ENCODE results near the gene SIX3.

Gene SIX3

GRCh38 chr2:44939106-44940048, 2.1 kb upstream of the SIX3 start:
- no peak overlapping the region for H2BK15ac ChIP-seq (ENCODE audit: low read depth, poor library complexity, severe bottlenecking)
- no peak for DNase-seq
- H3K14ac ChIP-seq (ENCODE audit: low read length in 2 of 2) = no peak overlapping the region
- H2BK120ac ChIP-seq (ENCODE audit: low read depth, low read length) = no peak overlapping the region
- H2BK12ac ChIP-seq (ENCODE audit: low read length in 2 of 2) = no peak overlapping the region
- no peaks in the 10 kb centered on the region for H3K36me3 ChIP-seq (ENCODE audit: control insufficient read depth in 1 of 2, insufficient read depth in 2 of 2, low read depth in 1 of 2, low read length in 2 of 2)
- no peak overlapping the region for H2AFZ ChIP-seq (ENCODE audit: low read depth, low read length)
- H3K79me1 ChIP-seq (replicated peaks; ENCODE audit: low read length, poor library complexity, severe bottlenecking) = no peaks in the 10 kb centered on the region
- no peak overlapping the region for H2AK5ac ChIP-seq (ENCODE audit: low read length, severe bottlenecking)
- H3K9me3 ChIP-seq (ENCODE audit: control insufficient read depth, low read length) = no peaks in the 10 kb centered on the region
- peaks cover 46% of the 10 kb centered on the region for H3K4me1 ChIP-seq (ENCODE audit: control insufficient read depth, insufficient read depth, low read depth, low read length)
- H3K27ac ChIP-seq (ENCODE audit: low read length, poor library complexity, severe bottlenecking) = no peak overlapping the region
- H2BK5ac ChIP-seq (ENCODE audit: low read depth, low read length, poor library complexity, severe bottlenecking) = no peak overlapping the region
- no peak overlapping the region for H3K4me3 ChIP-seq (ENCODE audit: insufficient read depth in 1 of 2, low read depth in 1 of 2, low read length in 2 of 2)
- H4K8ac ChIP-seq (ENCODE audit: low read length) = no peak overlapping the region
- no peak overlapping the region for H3K23ac ChIP-seq (ENCODE audit: low read length in 2 of 2)
- 1% methylated on average over 34 of the region's 42 CpGs for WGBS
- no peak overlapping the region for H3K9ac ChIP-seq (ENCODE audit: low read length)
- peaks cover 92 to 94% of the 10 kb centered on the region in 2 experiments for H3K27me3 ChIP-seq (ENCODE audit: control insufficient read depth in 1 of 2, insufficient read depth in 1 of 2, low read length in 2 of 2)
- peak overlapping the region; percentile 62 for H3K4me2 ChIP-seq (ENCODE audit: low read length, poor library complexity, severe bottlenecking)
- no peak overlapping the region for H3K4ac ChIP-seq (ENCODE audit: low read depth in 1 of 2, low read length in 2 of 2)
- H4K91ac ChIP-seq (ENCODE audit: low read length) = no peak overlapping the region
- H3K18ac ChIP-seq (ENCODE audit: low read depth in 1 of 2, low read length in 2 of 2) = no peak overlapping the region

- no peaks in the 10 kb centered on the region for H3K79me1 ChIP-seq (replicated peaks; ENCODE audit: low read length, poor library complexity, severe bottlenecking)
- no peak overlapping the region for H2AFZ ChIP-seq (ENCODE audit: low read depth, low read length)
- peaks cover 94% of the 10 kb centered on the region in 2 experiments for H3K27me3 ChIP-seq (ENCODE audit: control insufficient read depth in 1 of 2, insufficient read depth in 1 of 2, low read length in 2 of 2)
- no peak overlapping the region for H3K4me3 ChIP-seq (ENCODE audit: insufficient read depth in 1 of 2, low read depth in 1 of 2, low read length in 2 of 2)
- 1% methylated on average over 14 of the region's 14 CpGs for WGBS
- H3K4me1 ChIP-seq (ENCODE audit: control insufficient read depth, insufficient read depth, low read depth, low read length) = peaks cover 50% of the 10 kb centered on the region
- H2AK5ac ChIP-seq (ENCODE audit: low read length, severe bottlenecking) = no peak overlapping the region
- H3K36me3 ChIP-seq (ENCODE audit: control insufficient read depth in 1 of 2, insufficient read depth in 2 of 2, low read depth in 1 of 2, low read length in 2 of 2) = no peaks in the 10 kb centered on the region
- no peak overlapping the region for H3K4ac ChIP-seq (ENCODE audit: low read depth in 1 of 2, low read length in 2 of 2)
- H3K9ac ChIP-seq (ENCODE audit: low read length) = no peak overlapping the region
- H3K23ac ChIP-seq (ENCODE audit: low read length in 2 of 2) = no peak overlapping the region
- no peak overlapping the region for H2BK120ac ChIP-seq (ENCODE audit: low read depth, low read length)
- H3K4me2 ChIP-seq (ENCODE audit: low read length, poor library complexity, severe bottlenecking) = no peak overlapping the region
- H2BK5ac ChIP-seq (ENCODE audit: low read depth, low read length, poor library complexity, severe bottlenecking) = no peak overlapping the region
- H2BK12ac ChIP-seq (ENCODE audit: low read length in 2 of 2) = no peak overlapping the region
- H4K91ac ChIP-seq (ENCODE audit: low read length) = no peak overlapping the region
- H3K9me3 ChIP-seq (ENCODE audit: control insufficient read depth, low read length) = no peaks in the 10 kb centered on the region
- no peak overlapping the region for H3K18ac ChIP-seq (ENCODE audit: low read depth in 1 of 2, low read length in 2 of 2)
- H3K14ac ChIP-seq (ENCODE audit: low read length in 2 of 2) = no peak overlapping the region
- no peak overlapping the region for H3K27ac ChIP-seq (ENCODE audit: low read length, poor library complexity, severe bottlenecking)
- H2BK15ac ChIP-seq (ENCODE audit: low read depth, poor library complexity, severe bottlenecking) = no peak overlapping the region
- H4K8ac ChIP-seq (ENCODE audit: low read length) = no peak overlapping the region
- no peak for DNase-seq
These were observed 1.4 kb upstream of the SIX3 start for GRCh38 chr2:44940049-44940494.

GRCh38 chr2:44940732-44941464, 604 bp upstream of the SIX3 start:
- no peak overlapping the region for H4K91ac ChIP-seq (ENCODE audit: low read length)
- H3K9me3 ChIP-seq (ENCODE audit: control insufficient read depth, low read length) = no peaks in the 10 kb centered on the region
- H2AK5ac ChIP-seq (ENCODE audit: low read length, severe bottlenecking) = no peak overlapping the region
- no peak overlapping the region for H3K4me3 ChIP-seq (ENCODE audit: insufficient read depth in 1 of 2, low read depth in 1 of 2, low read length in 2 of 2)
- no peaks in the 10 kb centered on the region for H3K79me1 ChIP-seq (replicated peaks; ENCODE audit: low read length, poor library complexity, severe bottlenecking)
- H3K14ac ChIP-seq (ENCODE audit: low read length in 2 of 2) = no peak overlapping the region
- DNase-seq = no peak
- no peak overlapping the region for H3K4me2 ChIP-seq (ENCODE audit: low read length, poor library complexity, severe bottlenecking)
- H3K27ac ChIP-seq (ENCODE audit: low read length, poor library complexity, severe bottlenecking) = no peak overlapping the region
- no peak overlapping the region for H4K8ac ChIP-seq (ENCODE audit: low read length)
- peaks cover 43% of the 10 kb centered on the region for H3K4me1 ChIP-seq (ENCODE audit: control insufficient read depth, insufficient read depth, low read depth, low read length)
- H3K18ac ChIP-seq (ENCODE audit: low read depth in 1 of 2, low read length in 2 of 2) = no peak overlapping the region
- H3K36me3 ChIP-seq (ENCODE audit: control insufficient read depth in 1 of 2, insufficient read depth in 2 of 2, low read depth in 1 of 2, low read length in 2 of 2) = no peaks in the 10 kb centered on the region
- no peak overlapping the region for H3K9ac ChIP-seq (ENCODE audit: low read length)
- H2BK12ac ChIP-seq (ENCODE audit: low read length in 2 of 2) = no peak overlapping the region
- no peak overlapping the region for H2BK15ac ChIP-seq (ENCODE audit: low read depth, poor library complexity, severe bottlenecking)
- H3K23ac ChIP-seq (ENCODE audit: low read length in 2 of 2) = peak overlapping the region in 1 of 2 experiments; percentile 10
- 2% methylated on average over 21 of the region's 25 CpGs for WGBS
- H2AFZ ChIP-seq (ENCODE audit: low read depth, low read length) = no peak overlapping the region
- no peak overlapping the region for H3K4ac ChIP-seq (ENCODE audit: low read depth in 1 of 2, low read length in 2 of 2)
- peaks cover 92 to 96% of the 10 kb centered on the region in 2 experiments for H3K27me3 ChIP-seq (ENCODE audit: control insufficient read depth in 1 of 2, insufficient read depth in 1 of 2, low read length in 2 of 2)
- H2BK5ac ChIP-seq (ENCODE audit: low read depth, low read length, poor library complexity, severe bottlenecking) = no peak overlapping the region
- H2BK120ac ChIP-seq (ENCODE audit: low read depth, low read length) = no peak overlapping the region
